Esophagus muscularis mucosa (tissue), 4 donors: ENCODE measurements around the gene ATAD1. TPM values are rescaled to one million over a fixed set of nuclear protein-coding genes. Genes with fewer than 3 reads are reported as not detected.
A peak's percentile ranks its signal among the peaks of the same experiment; 100 is the strongest.

ENCODE experiments used
- DNase-seq: peaks from one replicate; pipeline ENCODE4 v3.0.0-alpha.2; 2017; ENCODE audit errors: extremely low spot score
- H3K27ac ChIP-seq, 4 donors: fragments of 200-600 bp; sonication (generic); replicated peaks in 1 of 4; 1 replicate in 3 of 4; 2 replicates in 1 of 4; pipeline ENCODE4 v1.5.1; 2016 to 2019; ENCODE audit warnings: mild to moderate bottlenecking in 1 of 4
- H3K27me3 ChIP-seq, 4 donors: fragments of 200-600 bp; sonication (generic); one replicate each; pipeline versions ENCODE4 v1.5.1 to v1.6.0; 2016 to 2019
- H3K36me3 ChIP-seq, 4 donors: fragments of 200-600 bp; sonication (generic); one replicate each; pipeline ENCODE4 v1.5.1; 2016 to 2019
- H3K4me1 ChIP-seq, 4 donors: fragments of 200-600 bp; sonication (generic); one replicate each; pipeline ENCODE4 v1.5.1; 2016 to 2019
- H3K4me3 ChIP-seq, 4 donors: fragments of 200-600 bp; sonication (generic); 1 replicate in 2 of 4; 2 replicates in 2 of 4; pipeline ENCODE4 v1.5.1; 2016 to 2019; ENCODE audit warnings: mild to moderate bottlenecking in 4 of 4, moderate library complexity in 1 of 4
- H3K9me3 ChIP-seq, 4 donors: fragments of 200-600 bp; sonication (generic); 1 replicate in 3 of 4; 2 replicates in 1 of 4; pipeline ENCODE4 v1.5.1; 2016 to 2019
- CTCF ChIP-seq, 3 experiments: fragments of 200-600 bp in 2 of 3; fragments of 450-650 bp in 1 of 3; sonication (generic) in 2 of 3; IDR thresholded peaks; one replicate each; pipeline ENCODE4 v1.5.1; 2017 to 2019; ENCODE audit warnings: antibody characterized with exemption in 3 of 3, mild to moderate bottlenecking in 2 of 3, moderate library complexity in 1 of 3
- EP300 ChIP-seq: sonication (generic); formaldehyde crosslinking; IDR thresholded peaks from one replicate; pipeline ENCODE4 v1.6.1; 2017; ENCODE audit warnings: antibody characterized with exemption
- POLR2A ChIP-seq: fragments of 450-650 bp; IDR thresholded peaks from one replicate; pipeline ENCODE4 v1.6.1; 2017; ENCODE audit warnings: antibody characterized with exemption, moderate library complexity, mild to moderate bottlenecking, low read depth
- POLR2AphosphoS5 ChIP-seq, 2 donors: sonication (generic); formaldehyde crosslinking; IDR thresholded peaks; one replicate each; pipeline ENCODE4 v1.6.1; 2017; ENCODE audit warnings: antibody characterized with exemption in 2 of 2
- WGBS: methylation state at CpG from one replicate; pipeline ENCODE4 v1.1.5; 2018; 5-methylcytosine and 5-hydroxymethylcytosine counted together
- intact Hi-C: fragments of 100-400 bp; cut with DNase I; formaldehyde crosslinking; loops from one replicate; pipeline ENCODE4 v1.15.1; 2023
- total RNA-seq, 4 donors: library from RNA; depleted of rRNA; stranded (reverse); fragments of >200 nt; gene quantifications; one replicate each; pipeline versions ENCODE4 v1.1.0 to v1.2.1, GENCODE V29; 2016

ATAD1 gene
- total RNA-seq, 4 donors from 2014 or later, result 29.1 to 41.3 (median 36.1) TPM

DNA sequence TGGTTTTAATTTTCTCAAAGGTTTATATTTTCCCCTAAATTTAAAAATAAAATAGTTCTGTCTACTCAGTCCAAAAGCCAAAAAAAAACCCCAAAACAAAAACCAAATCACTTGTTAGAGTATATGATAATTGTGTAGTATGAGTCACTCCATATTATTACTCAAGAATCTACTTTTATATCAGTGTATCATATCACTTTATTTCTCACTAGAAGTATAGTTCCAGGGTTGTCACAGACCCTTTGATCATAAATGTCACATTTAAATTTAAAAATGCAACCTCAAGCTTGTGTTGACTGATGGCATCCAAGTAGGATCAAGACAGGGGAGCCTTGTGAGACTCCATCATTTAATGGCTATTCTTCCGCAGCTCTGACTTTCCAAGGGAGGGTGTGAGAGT lies 97.4 kb downstream of the ATAD1 start:
- H3K4me3 ChIP-seq, result no peak overlapping the region
- H3K27me3 ChIP-seq, result no peaks in the 10 kb centered on the region
- H3K36me3 ChIP-seq, result no peaks in the 10 kb centered on the region
- H3K4me1 ChIP-seq, result peaks cover 5 to 9% (median 6%) of the 10 kb centered on the region in 4 donors
- no peak overlapping the region for H3K27ac ChIP-seq
- DNase-seq, result no peak
- no peaks in the 10 kb centered on the region for H3K9me3 ChIP-seq
- TF ChIP-seq POLR2A, result no peak
- TF ChIP-seq CTCF (IDR thresholded peaks at IDR 0.05), result no peak
- TF ChIP-seq EP300, result no peak
- no peak for TF ChIP-seq POLR2AphosphoS5 (IDR thresholded peaks at IDR 0.05)
- intact Hi-C loops, result no loop called here
- WGBS, result 90% methylated on average over 1 of the region's 1 CpG

DNA sequence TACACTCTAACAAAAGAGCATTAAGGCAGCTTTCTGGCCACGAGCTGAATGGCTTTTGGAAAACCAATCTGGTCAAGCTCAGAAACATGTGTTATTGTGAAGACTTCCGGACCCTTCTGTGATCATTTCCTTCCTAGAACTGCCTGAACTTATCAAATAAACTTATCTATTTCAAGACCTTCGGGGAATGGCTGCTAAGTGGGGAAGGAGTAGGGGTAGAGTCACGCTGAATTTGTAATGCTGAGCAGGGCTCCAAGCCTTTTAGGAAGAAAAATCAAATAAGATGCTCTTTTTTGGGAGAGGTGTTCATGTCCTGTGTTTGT lies 101.7 kb downstream of the ATAD1 start:
- intact Hi-C loops, result no loop called here
- WGBS, result 69% methylated on average over 4 of the region's 4 CpGs

DNA sequence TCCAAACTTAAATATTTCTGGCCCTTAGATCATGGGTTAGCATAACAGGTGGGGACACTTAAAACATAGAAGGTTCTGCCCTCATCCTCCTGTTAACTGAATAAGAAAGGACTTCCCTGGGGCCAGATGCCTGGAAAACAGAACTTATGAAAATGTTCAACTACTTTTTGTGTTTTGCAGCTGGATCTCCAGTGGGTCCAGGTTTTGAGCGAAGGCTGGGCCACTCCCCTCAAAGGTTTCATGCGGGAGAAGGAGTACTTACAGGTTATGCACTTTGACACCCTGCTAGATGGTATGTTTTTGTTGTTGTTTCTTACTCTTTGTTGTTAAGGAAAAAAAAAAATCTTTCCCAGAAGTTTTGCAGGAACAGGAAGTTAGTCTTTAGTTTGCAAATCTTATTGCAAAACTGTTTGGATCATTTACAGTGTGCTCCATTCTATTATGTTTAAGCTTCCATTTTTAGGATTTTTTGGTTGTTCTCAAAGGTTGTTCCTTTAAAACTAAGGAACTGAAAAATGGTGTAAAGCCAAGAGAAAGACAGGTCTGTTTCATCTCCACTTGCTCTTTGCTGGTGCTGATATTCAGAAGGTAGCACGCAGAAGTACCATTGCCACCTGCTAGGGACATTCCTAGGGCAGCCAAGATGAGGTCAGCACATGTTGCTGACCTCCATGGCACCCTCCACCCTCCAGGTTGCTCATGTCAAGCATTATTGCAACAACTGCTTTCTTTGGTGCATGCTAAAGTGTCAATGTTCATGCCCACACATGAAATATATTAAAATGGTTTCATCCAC lies 102.3 kb downstream of the ATAD1 start:
- intact Hi-C loops, result no loop called here
- H3K4me3 ChIP-seq, result no peak overlapping the region
- 53% methylated on average over 3 of the region's 3 CpGs for WGBS
- H3K4me1 ChIP-seq, result peaks cover 6 to 13% (median 9%) of the 10 kb centered on the region in 4 donors
- H3K27ac ChIP-seq, result peak overlapping the region in 3 of 4 donors; percentile 12 to 49 (median 16)
- DNase-seq, result peak; percentile 90
- H3K36me3 ChIP-seq, result peaks cover 0 to under 1% (median 0%) of the 10 kb centered on the region in 4 donors
- H3K9me3 ChIP-seq, result no peaks in the 10 kb centered on the region
- H3K27me3 ChIP-seq, result no peaks in the 10 kb centered on the region
- TF ChIP-seq EP300, result no peak
- no peak for TF ChIP-seq CTCF (IDR thresholded peaks at IDR 0.05)
- no peak for TF ChIP-seq POLR2AphosphoS5 (IDR thresholded peaks at IDR 0.05)
- no peak for TF ChIP-seq POLR2A

More for the DNA sequence above, 101.7 kb downstream of the ATAD1 start:
- H3K27me3 ChIP-seq, result no peaks in the 10 kb centered on the region
- no peaks in the 10 kb centered on the region for H3K36me3 ChIP-seq
- peak; percentile 80 for DNase-seq
- H3K4me1 ChIP-seq, result peaks cover 6 to 13% (median 9%) of the 10 kb centered on the region in 4 donors
- H3K9me3 ChIP-seq, result no peaks in the 10 kb centered on the region
- H3K4me3 ChIP-seq, result no peak overlapping the region
- H3K27ac ChIP-seq, result peak overlapping the region in 3 of 4 donors; percentile 12 to 49 (median 16)
- TF ChIP-seq POLR2A (no peak), EP300 (no peak), CTCF (IDR thresholded peaks at IDR 0.05) (no peak), POLR2AphosphoS5 (IDR thresholded peaks at IDR 0.05) (no peak)

- H3K4me3 ChIP-seq, result no peak overlapping the region
- 73% methylated on average over 3 of the region's 3 CpGs for WGBS
- no peaks in the 10 kb centered on the region for H3K9me3 ChIP-seq
- peak; percentile 24 for DNase-seq
- H3K36me3 ChIP-seq, result peaks cover 0 to 7% (median 2%) of the 10 kb centered on the region in 4 donors
- no peak for TF ChIP-seq POLR2AphosphoS5 (IDR thresholded peaks at IDR 0.05)
- TF ChIP-seq EP300, result no peak
- TF ChIP-seq POLR2A, result no peak
- TF ChIP-seq CTCF (IDR thresholded peaks at IDR 0.05), result no peak
- H3K27ac ChIP-seq, result peak overlapping the region in 2 of 4 donors; percentile 11 to 23
- intact Hi-C loops, result no loop called here
- peaks cover 6 to 13% (median 9%) of the 10 kb centered on the region in 4 donors for H3K4me1 ChIP-seq
- no peaks in the 10 kb centered on the region for H3K27me3 ChIP-seq
Observed at GRCh38 chr10:87713707-87714106, 104.3 kb downstream of the ATAD1 start.
